HuH-7 (cell line): ENCODE data around the gene GRAP.
"Not testable (repeated sequence)": the region's sequence is repeated elsewhere in the genome, so short reads cannot be mapped to it uniquely, and the experiment has no call there.

Experiments used
- DNase-seq: peaks from one replicate; pipeline ENCODE4 v3.0.0; 2011; ENCODE audit warnings: low spot score

The GRAP gene

DNA sequence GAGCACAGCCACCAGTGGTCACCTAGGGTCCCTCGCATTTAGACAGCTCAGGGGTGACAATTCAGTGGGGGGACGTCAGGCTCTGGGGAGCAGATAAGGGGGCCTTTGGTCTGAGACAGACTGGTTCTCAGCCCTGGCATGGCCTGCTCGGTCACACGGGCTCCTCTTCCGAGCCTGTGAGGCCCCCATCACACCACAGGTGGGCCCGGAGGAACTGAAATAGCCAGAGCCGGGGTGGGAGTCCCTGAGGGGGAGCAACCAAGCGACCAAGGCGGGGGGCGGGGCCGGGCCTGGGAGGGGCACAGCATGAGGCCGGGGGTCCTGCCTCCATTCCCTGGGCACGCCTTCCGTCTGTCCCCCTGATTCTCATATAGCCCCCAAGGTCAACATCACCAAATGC is 4.4 kb downstream of the GRAP start:
- DNase-seq: not testable (repeated sequence)

DNA sequence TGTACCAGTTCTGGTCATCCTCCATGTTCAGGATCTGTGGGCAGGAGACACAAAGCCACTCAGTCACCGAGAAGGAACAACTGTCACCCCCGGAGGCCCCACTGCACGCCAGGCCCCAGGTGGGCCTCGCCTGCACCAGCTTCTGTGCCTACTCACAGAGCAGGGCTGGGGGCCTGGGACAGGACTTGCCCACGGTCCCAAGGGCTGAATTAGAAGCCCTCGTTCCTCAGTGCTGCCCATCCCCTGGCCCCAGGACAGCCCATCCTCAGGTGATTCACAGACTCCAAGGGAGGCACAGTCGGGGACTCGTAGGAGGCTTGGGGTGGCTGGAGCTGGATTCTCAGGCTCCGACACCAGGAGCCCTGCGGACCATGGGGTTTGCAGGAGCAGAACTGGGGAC is 4.9 kb downstream of the GRAP start:
- not testable (repeated sequence) for DNase-seq

DNA sequence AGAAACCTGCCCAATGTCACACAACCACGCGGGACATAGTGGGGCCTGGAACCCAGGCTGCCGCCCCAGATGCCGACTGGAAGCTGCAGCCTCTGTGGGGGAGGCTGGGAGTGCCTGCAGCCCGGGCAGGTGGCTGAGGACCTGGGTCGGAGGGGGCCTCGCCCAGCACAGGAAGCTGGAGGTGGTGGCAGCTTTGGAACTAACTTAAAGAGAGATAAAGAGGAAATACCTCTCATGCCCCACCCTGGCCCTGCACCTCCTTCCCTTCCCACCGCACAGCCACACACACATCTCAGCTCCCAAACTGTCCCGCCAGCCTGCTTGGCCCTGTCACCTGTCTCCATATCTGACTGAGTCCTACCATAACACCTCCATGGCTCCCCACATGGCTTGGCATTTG is 6.4 kb downstream of the GRAP start:
- DNase-seq: not testable (repeated sequence)

DNA sequence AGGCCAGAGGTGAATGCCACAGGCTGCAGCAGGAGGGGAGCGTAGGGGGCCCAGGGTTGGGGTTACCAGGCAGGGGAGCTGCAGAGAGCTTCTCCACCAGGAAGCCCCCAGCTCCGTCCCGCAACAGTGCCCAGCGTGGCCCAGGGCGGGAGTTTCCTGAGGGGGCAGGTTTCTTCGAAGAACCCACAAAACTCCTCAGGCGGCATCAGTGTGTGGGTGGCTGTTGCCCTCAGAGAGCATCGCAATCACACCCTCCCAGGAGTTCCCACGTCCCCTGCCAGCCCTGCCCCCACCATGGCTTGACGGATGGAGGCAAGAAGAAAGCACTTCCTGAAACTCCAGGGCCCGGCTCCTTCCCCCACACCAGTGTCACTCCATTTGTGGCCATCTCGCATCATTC is 8.0 kb downstream of the GRAP start:
- not testable (repeated sequence) for DNase-seq

DNA sequence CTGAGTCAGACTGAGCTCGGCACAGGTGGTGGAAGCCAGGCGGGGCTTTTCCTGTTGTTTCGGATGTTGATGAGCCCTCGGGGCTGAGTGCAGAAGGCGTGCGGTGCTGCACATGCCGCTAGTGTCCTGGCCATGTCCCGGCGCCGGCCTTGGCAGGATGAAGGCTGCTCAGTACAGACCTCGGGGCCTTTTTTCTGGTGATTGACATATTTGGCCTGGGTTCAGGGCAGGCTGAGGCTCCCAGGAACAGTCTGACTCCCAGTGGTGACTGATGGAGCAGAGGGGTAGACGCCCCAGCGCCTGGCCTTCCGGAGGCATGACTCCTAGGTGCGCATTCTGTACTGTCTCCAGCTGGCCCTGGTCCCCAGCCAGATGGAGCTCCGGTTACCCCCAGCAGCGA is 8.8 kb downstream of the GRAP start:
- not testable (repeated sequence) for DNase-seq

DNA sequence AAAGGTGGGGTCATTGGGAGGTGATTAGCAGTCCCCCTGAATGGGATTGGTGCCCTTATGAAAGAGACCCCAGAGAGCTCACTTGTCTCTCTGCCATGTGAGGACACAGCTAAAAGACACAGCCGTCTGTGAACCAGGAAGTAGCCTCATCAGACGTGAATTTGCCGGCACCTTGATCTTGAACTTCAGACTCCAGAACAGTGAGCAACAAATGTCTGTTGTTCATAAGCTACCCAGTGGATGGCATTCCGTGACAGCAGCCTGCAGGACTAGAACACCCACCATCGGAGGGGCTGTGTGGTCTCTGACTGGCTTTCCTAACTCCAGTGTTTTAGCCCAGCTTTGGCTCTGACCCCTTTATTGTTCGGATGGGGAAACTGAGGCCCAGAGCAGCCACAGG is 9.2 kb downstream of the GRAP start:
- not testable (repeated sequence) for DNase-seq

DNA sequence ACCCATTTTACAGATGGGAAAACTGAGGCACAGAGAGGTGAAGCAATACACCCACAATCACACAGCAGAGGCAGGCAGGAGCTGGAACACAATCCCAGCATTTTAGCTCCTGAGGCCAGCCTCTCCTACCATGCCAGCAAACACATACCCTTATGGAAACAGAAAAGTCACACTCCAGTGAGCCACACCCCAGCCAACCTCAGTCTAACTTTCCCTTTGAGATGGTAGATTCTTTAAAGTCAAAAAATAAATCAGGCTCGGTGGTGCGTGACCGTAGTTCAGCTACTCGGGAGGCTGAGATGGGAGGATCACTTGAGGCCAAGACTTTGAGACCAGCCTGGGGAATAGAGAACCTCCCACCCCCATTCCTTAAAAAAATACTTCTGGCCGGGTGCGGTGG is 10.6 kb downstream of the GRAP start:
- DNase-seq: not testable (repeated sequence)

DNA sequence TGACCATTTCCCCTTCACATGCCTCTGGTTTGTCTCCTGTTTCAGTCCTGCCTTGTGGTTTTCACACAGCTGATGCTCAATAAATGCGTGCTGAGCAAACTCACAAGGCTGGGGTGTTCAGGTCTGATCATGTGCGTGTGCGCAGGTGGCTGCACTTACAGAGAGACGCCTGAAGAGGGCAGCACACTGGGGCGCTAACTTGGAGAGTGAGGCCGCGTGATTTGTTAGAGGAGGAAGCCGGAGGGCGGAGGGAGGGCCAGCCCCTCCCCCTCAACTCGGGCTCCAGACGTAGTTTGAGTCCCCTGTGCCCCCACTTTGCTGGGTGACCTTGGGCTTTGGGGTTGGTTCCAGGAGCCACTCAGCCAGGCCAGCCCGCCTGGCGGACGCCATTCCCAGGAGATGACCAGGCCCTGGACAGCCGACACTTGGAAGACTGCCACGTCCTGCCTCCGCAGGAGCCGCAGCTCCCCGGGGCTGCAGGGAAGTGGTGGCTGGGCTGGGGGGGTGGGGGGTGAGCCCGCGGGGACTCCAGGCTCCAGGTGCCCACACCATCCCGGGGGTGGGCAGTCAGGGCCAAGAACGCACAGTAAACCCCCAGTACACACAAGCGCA is 14.3 kb downstream of the GRAP start:
- DNase-seq: not testable (repeated sequence)

DNA sequence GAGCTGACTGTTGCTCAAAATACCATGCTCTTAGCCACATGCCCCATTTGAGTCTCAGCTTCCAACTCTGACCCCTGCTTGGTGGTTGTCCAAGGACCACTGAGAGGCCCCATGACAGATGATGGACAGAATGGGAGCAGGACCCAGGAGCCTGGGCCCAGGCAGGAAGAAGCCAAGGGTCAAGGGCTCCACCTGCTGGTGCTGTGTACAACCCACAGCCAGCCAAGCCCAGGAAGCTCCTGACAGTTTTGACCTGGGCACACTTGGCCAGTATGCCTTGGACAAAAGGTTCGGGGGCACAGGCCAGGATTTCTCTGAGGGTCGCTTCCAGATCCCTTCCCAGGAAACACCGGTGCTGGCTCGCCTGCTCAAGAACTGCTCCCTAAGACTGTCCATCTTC is 15.0 kb downstream of the GRAP start:
- DNase-seq: not testable (repeated sequence)

DNA sequence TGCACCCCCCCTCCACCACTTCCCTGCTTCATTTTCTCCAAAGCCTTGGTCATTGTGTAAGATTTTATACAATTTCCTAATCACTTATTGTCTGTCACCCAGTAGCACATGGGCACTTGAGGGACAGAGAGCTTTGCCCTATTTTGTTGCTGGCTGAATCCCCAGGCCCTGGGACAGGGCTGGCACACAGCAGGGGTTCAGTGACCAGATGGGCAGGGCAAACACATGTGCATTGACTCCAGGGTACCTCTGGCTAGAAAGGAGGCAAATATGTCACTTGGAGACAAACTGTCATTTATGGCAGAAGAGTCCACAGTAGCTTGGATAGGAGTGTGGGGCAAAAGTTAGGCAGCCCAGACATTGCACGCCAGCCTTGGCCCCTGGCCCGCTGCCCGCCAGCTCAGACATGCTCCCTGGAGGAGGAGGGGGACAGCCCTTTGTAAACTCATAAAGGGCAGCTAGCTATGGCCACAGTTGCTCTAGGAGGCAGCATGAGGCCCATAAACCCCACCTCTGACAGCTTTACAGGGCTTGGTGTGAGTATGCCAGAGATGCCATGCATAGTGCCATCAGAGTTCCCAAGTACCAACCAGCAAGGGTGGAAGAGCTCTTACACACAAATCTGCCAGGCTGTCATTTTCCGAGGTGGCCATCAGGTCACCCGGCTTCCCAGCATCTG is 15.8 kb downstream of the GRAP start:
- DNase-seq: not testable (repeated sequence)

DNA sequence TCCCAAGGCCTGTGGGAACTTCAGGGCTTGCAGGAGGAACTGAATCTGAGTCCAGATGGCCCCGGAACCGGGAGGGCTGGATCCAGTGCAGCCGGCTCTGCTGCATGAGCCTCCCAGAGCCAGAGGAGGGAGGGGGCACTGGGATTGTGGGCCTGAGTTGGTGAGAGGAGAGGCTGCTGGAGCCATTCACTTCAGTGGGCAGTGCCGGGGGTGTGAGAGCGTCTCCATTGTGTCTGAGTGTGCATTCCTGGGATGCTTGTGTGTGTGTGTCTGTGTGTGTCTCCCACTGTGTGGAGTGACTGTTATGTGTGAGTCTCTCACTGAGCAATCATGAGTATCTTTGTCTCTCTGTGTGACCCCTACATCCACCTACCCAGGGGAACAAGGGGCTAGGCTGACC is 17.0 kb downstream of the GRAP start:
- DNase-seq: not testable (repeated sequence)

DNA sequence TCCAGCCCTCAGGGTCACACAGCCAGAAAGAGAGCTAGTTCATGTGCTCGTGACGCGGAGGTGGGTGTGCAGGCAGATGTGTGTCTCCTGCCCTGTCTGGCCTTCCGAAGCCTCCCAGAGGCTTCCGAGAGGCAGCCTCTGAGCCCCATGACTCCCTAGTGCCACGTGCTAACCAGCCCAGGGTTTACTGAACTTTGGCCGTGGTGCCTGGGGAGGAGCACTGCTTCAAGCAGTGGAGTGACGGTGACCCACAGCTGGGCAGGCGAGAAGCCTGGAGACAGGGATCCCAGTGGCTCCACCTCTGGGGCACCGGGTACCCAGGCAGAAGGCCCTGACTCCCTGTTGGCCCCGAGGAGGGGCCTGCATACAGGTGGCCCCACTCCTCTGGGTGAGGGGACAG is 18.1 kb downstream of the GRAP start:
- not testable (repeated sequence) for DNase-seq

DNA sequence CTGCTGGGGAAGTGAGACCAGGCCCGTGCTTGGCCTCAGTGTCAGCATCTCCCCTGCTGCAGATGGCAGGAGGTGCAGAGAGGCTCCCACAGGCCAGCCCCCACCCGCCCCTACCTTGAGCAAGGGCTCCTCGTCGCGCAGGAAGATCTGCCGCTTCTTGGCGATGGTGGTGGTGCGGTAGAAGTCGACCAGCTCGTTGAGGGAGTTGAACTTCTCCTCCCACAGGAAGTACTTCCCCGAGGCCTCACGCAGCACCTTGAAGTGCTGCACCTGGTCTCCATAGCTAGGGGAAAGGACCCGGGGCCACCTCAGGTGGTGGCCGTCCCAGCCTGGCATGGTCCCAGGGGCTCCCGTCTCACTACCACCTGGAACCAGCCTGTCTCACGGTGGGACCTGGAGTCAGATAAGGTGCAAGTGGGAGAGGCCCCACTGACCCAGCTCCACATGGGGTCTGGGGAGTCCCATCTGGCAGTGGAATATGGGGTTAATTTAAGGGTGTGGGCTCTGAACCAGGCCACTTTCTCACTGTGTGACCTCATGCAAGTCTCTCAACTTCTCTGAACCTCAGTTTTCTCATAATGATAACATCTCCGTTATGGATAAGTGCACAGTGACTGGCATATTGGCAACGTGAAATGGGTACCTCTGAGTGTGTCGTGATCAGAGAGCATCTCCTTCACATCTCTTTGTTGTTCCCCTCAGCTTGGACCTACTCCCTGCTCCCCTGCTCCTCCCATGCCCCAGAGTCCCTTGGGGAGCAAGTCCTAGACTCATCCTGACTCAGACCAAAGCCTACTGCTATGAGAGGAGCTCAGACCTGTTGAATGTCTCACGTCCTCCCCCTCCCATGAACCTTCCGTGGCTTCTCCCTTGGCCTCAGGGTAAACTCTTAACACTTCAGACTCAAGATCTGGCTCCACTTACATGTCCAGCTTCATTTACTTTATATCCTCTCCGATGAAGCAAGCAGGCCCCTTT is 22.4 kb downstream of the GRAP start:
- no peak for DNase-seq

DNA sequence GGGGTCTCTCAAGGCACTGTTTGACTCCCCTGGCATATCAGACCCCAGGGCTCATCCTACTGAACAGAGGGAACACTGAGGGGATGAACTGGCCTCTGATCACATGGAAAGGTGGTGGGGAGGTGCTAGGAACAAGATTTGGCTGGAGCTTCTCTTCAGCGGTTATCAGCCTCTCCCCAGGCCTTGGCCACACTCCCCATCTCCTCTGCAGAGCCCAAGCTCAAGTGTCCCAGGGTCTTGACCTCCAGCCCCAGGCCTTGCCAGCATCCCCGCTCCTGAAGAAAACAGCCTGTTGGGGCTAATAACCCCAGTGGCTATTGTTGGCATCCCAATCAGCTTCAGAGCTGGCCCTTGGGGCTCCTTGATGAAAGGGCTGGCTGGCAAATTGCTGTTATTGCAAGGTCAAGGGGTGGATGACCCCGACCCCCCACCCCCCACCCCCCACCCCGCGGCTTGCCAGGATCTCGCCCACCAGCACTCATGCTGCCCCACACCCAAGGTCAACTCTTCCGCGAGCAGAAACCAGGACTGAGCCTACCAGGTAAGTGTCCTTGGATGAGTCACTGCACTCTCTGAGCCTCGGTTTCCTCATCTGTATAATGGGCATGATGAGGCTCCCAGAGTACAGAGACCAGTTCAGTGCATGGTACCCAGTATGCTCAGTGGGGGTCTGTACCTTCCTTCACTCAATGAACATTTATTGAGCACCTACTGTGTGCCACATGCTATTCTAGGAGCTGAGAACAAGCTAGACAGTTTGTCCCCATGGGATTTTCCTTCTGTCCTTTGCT is 23.4 kb downstream of the GRAP start:
- no peak for DNase-seq

DNA sequence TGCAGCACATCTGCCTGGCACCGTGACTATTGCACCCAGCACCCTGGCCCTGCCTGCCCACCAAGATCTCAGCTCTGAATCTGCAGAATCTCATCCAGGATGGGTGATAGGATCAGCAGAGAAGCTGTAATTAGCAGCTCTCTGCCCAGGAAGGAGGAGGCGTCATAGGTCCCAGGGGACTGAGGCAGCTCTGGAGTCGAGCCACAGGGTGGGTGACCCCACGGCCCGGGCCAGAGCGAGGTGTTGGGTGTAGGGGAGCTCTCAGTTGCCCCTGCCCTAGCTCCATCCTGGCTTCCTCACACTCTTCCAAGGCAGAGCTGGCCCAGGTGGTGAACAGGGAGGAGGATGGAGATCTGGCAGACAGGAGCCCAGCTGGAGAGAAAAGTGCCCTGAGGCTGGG is 24.0 kb downstream of the GRAP start:
- no peak for DNase-seq

DNA sequence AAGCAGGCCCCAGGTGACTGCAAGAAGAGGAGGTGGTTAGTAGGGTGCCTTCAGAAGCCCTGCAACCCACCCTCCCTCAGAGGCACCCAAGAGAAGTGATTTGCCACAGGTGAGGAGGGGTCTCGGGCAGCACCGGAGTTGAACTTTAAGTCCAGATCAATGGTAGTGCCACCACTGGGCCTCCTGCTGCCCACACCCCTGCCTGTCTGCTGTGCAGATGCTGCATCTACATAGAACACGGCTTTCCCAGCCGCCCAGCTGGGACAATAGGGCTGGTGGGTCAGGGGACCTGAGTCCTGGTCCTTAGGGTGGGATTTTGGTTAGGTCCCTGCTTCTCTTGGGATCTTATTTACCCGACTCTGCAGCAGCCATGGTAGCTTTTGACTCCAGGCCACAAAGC is 24.6 kb downstream of the GRAP start:
- no peak for DNase-seq

DNA sequence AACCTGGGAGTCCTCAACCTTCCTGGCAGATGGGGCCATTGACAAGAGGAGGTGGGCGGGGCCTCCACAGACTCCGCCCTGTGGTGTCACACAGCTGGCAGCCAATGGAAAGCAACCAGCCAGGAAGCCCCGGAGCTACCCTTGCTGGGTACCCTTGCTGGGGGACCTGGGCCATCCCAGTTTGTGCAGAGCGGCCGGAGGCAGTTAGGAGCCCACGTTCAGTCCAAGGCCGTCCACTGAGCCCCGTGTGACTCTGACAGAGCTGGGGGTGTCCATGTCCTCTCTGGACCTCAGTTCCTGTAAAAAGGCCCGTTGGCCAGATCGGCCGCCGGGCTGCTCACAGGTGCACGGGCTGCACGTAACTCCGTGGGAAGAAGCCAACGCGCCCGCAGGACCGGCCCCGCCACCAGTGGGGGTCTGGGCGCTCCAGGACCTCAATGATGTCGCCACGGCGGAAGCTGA is 25.1 kb downstream of the GRAP start:
- no peak for DNase-seq

DNA sequence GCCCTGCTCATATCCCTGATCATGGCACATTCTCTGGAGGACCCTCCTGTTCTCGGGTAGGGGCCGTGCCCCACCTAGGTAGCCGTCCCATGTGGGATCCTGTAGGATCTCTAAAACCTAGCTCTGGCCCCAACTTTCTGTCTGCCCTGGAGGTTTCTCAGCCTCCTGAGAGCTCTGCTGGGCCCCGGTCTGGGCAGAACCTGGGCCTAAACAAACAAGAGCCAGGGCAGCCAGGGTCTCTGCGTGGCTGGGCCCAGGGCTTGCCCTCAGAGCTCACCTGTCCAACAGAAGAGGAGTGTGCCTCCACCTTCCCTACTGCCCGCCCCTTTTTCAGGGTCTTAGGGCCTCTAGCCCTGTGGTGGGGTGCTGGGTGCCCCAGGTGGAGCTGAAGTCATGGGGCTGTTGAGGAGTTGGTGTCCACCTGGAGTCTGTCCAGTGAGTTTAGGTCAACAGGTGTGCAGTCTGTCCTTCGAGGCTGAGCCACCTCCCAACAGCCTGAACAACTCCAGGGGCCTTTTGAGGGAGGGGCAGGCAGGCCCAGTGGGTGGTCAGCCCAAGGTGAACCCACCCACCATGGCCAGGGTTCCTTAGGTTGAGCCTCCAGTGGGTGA is 25.6 kb downstream of the GRAP start:
- DNase-seq: not testable (repeated sequence)

DNA sequence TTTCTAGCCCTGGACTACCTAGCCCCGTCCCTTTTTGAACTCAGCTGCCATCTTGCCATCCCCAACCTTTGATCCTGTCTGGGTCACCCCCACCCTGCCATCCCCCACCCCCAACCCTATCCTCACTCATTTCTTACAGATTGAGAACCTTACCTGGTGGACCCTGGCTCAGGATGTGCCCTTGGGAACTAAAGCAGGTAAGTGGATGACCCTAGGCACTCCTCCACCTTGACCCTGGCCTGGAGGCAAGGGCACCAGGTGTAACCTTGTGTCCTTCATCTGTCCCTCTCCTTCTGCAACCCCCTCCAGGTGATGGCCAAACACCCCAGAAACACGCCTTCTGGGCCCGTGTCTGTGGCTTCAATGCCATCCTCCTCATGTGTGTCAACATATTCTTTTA is 26.7 kb downstream of the GRAP start:
- no peak for DNase-seq

DNA sequence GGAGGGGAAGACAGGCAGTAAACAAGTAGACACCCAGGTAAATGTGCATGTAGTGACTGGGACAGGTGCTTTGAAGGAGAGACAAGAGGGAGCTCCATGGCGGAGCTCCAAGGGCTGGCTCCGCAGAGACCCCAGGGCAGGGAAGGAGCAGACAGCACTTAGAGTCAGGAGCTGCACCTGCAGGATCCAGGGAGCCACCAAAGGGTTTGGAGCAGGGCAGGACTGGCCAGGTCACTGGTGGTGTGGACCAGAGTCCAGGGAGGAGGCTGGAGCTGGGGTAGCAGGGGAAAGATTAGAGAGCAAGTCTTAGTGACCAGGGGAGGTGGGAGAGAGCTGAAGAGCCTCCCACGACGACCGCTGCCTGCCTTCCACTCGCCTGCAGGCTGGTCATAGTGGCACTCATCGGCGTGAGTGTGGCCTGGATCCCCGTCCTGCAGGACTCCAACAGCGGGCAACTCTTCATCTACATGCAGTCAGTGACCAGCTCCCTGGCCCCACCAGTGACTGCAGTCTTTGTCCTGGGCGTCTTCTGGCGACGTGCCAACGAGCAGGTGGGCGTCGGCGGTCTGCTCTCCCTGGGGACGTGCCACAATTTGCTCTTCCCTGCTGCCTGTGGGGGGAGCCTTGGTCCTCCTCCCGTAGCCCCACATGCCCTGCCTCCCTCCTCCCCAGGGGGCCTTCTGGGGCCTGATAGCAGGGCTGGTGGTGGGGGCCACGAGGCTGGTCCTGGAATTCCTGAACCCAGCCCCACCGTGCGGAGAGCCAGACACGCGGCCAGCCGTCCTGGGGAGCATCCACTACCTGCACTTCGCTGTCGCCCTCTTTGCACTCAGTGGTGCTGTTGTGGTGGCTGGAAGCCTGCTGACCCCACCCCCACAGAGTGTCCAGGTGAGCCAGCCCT is 27.5 kb downstream of the GRAP start:
- DNase-seq: no peak
